GM12891 (cell line): ENCODE data around the gene IL17B. TPM values are rescaled to one million over a fixed set of nuclear protein-coding genes. Genes with fewer than 3 reads are reported as not detected.

ENCODE experiments used
- DNase-seq: peaks from one replicate; pipeline ENCODE4 v3.0.0; 2011; ENCODE audit warnings: low spot score; ENCODE audit not compliant: insufficient read length
- FAIRE-seq: peaks from 2 replicates; lab custom pipeline; 2011; peaks lifted over from hg19 to GRCh38; lab: Jason Lieb, UNC
- PAX5 ChIP-seq: IDR thresholded peaks from 2 replicates; pipeline ENCODE4 v1.6.1; 2011; ENCODE audit warnings: low read length, moderate library complexity, mild to moderate bottlenecking; ENCODE audit not compliant: insufficient read depth, severe bottlenecking
- POLR2A ChIP-seq: IDR thresholded peaks from 2 replicates; pipeline ENCODE4 v1.6.1; 2011; ENCODE audit warnings: low read depth, low read length, control low read depth
- POLR2AphosphoS5 ChIP-seq: IDR thresholded peaks from 2 replicates; pipeline ENCODE4 v1.6.1; 2011; ENCODE audit warnings: low read depth, low read length, control low read depth
- POU2F2 ChIP-seq: IDR thresholded peaks from 2 replicates; pipeline ENCODE4 v1.6.1; 2011; ENCODE audit warnings: low read depth, mild to moderate bottlenecking, control low read depth, low read length, moderate library complexity
- SPI1 ChIP-seq: IDR thresholded peaks from 2 replicates; pipeline ENCODE4 v1.6.1; 2011; ENCODE audit warnings: low read depth, low read length, control low read depth
- TAF1 ChIP-seq: IDR thresholded peaks from 2 replicates; pipeline ENCODE4 v1.6.1; 2011; ENCODE audit warnings: low read depth, low read length, control low read depth
- polyA plus RNA-seq: library from polyadenylated mRNA; unstranded; fragments of >200 nt; gene quantifications from one replicate; pipeline ENCODE4 v1.2.1, GENCODE V29; 2012; ENCODE audit warnings: low read depth, missing spikeins, inconsistent platforms; ENCODE audit not compliant: missing spikeins

IL17B gene, protein sequence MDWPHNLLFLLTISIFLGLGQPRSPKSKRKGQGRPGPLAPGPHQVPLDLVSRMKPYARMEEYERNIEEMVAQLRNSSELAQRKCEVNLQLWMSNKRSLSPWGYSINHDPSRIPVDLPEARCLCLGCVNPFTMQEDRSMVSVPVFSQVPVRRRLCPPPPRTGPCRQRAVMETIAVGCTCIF
- polyA plus RNA-seq: not detected

DNA sequence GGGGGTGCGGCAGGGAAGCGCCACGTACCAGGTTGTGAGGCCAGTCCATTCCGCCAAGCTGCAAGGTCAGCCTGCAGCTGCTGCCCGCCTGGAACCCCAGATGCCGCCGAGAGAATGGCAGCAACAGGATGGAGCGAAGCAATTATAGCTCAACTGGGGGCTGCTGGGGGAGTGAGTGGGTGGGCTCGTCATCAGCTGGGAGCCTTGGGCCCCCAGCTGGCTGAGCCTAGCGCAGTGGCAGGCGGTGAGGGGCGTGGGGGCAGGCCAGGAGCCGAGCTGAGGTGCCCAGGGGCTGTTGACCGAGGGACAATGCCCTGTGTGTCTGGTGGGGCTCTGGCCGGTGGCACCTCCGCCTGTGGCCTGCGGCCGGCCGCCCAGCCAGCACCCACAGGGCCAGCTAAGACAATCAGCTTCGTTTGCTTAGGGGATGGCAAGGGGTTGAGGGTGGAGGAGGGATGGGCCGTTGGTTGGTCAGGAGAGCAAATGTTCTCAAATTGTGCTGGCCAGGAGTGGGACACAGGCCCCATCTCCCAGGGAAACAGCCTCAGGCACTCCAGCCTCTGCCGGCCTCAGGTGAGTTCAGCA is at the start of gene IL17B:
Gene IL17B (minus strand): TSS at position 116 of the 585 bp plus-strand sequence. CDS start 67 bp downstream, at position 49.
- TF ChIP-seq SPI1 (no peak), PAX5 (no peak), POU2F2 (no peak), TAF1 (no peak), POLR2AphosphoS5 (no peak), POLR2A (no peak)
- DNase-seq (no peak), FAIRE-seq (no peak)

DNA sequence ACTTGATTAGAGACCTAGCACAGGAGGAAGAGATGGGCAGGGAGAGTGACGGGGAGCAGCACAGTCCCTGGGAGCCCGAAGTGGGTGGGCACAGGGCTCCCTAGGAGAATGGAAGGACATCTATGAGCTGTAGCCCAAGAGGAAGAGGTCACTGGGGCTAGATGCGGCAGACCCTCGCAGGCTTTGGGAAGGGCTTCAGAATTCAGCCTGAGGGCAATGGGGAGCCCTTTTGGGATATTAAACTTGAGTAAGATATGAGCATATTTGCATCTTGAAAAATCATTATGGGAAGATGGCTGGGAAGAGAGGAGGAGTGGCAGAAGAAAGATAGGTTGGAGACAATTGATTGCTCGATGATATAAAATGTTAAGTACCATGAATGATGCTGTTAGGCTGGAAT is 48.9 kb upstream of the IL17B start:
- DNase-seq: no peak
- TF ChIP-seq POU2F2 (no peak), TAF1 (no peak), PAX5 (no peak), POLR2A (no peak), SPI1 (no peak), POLR2AphosphoS5 (no peak)
- no peak for FAIRE-seq

GRCh38 chr5:149427374-149427773 is 48.3 kb upstream of the IL17B start:
- FAIRE-seq (no peak), DNase-seq (no peak)
- TF ChIP-seq POLR2A: no peak
- TF ChIP-seq POLR2AphosphoS5: no peak
- no peak for TF ChIP-seq POU2F2
- TF ChIP-seq TAF1: no peak
- TF ChIP-seq SPI1: no peak
- TF ChIP-seq PAX5: no peak

DNA sequence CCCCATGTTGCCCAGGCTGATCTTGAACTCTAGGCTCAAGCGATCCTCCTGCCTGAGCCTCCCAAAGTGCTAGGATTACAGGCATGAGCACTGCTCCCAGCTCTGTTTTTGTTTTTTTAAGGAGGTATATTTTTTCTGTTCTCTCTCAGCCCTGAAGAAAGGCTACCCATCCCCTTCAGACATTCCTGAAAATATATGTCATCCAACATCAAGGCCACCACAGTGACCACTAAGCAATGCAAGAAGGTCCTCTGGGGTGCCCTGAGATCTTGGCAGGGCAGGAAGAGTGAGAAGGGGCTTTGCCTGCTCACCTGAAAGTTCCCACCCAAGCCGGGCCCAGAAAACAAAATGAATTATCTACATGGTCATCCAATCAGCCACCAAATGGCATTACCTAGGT is 47.8 kb upstream of the IL17B start:
- DNase-seq (no peak), FAIRE-seq (no peak)
- TF ChIP-seq PAX5: no peak

DNA sequence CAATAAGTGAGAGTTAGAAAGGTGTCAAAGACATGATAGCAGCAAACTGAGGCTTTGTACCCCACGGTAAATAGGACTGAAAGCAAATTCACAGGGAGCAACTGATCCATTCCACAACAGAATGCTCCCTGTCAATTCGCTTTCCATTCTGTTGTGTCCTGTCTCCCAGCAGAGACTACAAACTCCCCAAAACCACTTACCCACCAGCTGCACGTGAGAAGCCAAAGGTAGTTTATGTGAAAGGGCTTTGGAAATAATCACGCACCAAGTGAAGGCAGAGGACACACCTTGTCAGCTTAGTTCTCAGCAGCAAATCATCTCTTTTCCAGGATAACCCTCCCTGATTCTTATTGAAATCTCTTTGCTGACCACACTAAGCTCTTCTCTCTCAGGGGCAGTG is 46.6 kb upstream of the IL17B start:
- TF ChIP-seq TAF1 (no peak), SPI1 (no peak), POLR2A (no peak), PAX5 (no peak), POLR2AphosphoS5 (no peak), POU2F2 (no peak)
- FAIRE-seq: no peak
- no peak for DNase-seq

- TF ChIP-seq POU2F2 (no peak), POLR2AphosphoS5 (no peak), SPI1 (no peak), PAX5 (no peak), POLR2A (no peak), TAF1 (no peak)
- FAIRE-seq: no peak
- DNase-seq: no peak
Measured at GRCh38 chr5:149424371-149425315, 45.6 kb upstream of the IL17B start.

- no peak for FAIRE-seq
- no peak for TF ChIP-seq PAX5
- TF ChIP-seq POU2F2: no peak
- TF ChIP-seq POLR2AphosphoS5: no peak
- TF ChIP-seq TAF1: no peak
- TF ChIP-seq SPI1: no peak
- no peak for TF ChIP-seq POLR2A
- DNase-seq: no peak
Measured at GRCh38 chr5:149423794-149424268, 44.7 kb upstream of the IL17B start.

DNA sequence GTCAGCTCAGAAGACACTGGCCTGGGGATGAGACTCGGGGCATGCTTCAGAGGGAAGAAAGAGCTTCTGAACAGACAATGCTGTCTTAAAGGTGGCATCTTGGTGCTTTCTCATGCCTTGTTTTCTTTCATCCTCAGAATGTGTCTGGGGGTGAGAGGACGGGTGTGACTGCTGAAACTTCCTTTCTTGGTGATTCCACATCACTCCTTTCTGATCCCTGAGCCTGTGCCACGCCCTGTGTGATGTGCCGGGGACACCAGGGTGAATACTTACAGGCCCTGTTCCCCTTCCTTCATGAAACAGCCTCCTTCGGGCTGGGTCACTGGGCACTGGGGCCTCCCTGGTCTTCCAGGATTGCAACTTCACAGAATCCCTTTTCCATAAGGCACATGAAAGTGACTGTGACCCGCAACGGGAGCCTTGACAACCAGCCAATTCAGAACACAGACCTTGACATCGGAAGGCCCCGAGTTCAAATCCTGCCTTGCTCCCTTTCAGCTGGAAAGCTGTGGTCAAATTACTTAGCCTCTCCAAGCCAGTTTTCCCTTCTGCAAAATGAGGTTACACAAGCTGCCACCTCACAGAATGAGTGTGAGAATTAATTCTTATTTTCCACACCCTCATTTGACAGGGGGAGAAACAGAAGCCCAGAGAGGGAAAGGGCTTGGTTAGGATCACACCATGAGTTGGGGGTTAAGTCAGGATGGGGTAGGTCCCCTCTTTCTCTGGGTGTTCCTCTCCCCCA is 44.1 kb upstream of the IL17B start:
- no peak for DNase-seq

GRCh38 chr5:149422366-149423048 is 43.4 kb upstream of the IL17B start:
- FAIRE-seq: no peak
- TF ChIP-seq POLR2A (no peak), POLR2AphosphoS5 (no peak), SPI1 (no peak), TAF1 (no peak), POU2F2 (no peak), PAX5 (no peak)
- DNase-seq: no peak

More for the DNA sequence above, 44.1 kb upstream of the IL17B start:
- TF ChIP-seq POLR2A (no peak), TAF1 (no peak)
- no peak for FAIRE-seq
